Measurements from ENCODE around the gene RHOBTB3. TPM values are rescaled to one million over a fixed set of nuclear protein-coding genes. Genes with fewer than 3 reads are reported as not detected.
A peak's percentile ranks its signal among the peaks of the same experiment; 100 is the strongest.
"Not testable (repeated sequence)": the region's sequence is repeated elsewhere in the genome, so short reads cannot be mapped to it uniquely, and the experiment has no call there.

The RHOBTB3 gene
- total and polyA plus RNA-seq, 2 experiments from 2014 or later, result 147 to 202 TPM

DNA sequence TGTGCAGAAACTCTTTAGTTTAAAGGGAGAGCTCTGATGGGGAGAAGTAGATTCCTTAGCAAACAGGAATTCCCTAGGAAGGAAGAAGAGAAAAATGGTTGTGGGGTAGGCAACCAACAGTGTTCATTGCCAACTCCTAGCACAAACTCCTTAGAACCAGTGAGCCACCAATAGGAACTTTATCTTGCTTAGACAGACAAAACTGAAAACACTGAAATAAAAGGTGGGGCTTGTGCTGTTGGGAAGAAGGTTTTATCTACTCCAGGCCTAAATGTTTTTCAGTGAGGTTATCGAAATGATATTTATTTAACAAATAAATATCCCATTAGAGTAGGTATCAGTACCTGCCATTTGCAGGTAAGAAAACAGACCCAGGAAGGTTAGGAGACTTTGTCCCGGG lies 99.1 kb downstream of the RHOBTB3 start:
- no peaks in the 10 kb centered on the region for H3K9me2 ChIP-seq (ENCODE audit: insufficient read depth)
- no peaks in the 10 kb centered on the region for H3K27me3 ChIP-seq (replicated peaks; ENCODE audit: insufficient read depth)
- TF ChIP-seq EZH2phosphoT487 (IDR thresholded peaks at IDR 0.05; ENCODE audit: insufficient read depth, low read depth), result no peak
- no peak for TF ChIP-seq EZH2 (IDR thresholded peaks at IDR 0.05; ENCODE audit: insufficient read depth, poor library complexity, severe bottlenecking)
- in situ Hi-C loops (cut with MboI), result no loop called here
- H3K4me3 ChIP-seq, result no peak overlapping the region
- H2AFZ ChIP-seq, result no peak overlapping the region
- H4K20me1 ChIP-seq (ENCODE audit: insufficient read depth), result no peaks in the 10 kb centered on the region
- H3K27ac ChIP-seq, result no peak overlapping the region
- peaks cover 6% of the 10 kb centered on the region; the same call in 1 of the 2 replicates for H3K4me1 ChIP-seq (ENCODE audit: insufficient read depth)
- WGBS, 2 experiments (ENCODE audit: low coverage in 1 of 2, low lambda C conversion rate in 2 of 2, missing lambda C conversion rate in 2 of 2), result 83 to 98% methylated on average over 2 of the region's 2 CpGs
- H3F3A ChIP-seq (ENCODE audit: insufficient read depth), result 0 out of 2 replicates have a peak, but pooled peaks cover 6% of the 10 kb centered on the region
- no peaks in the 10 kb centered on the region for H3K36me3 ChIP-seq (ENCODE audit: low read depth)
- no peaks in the 10 kb centered on the region for H3K79me2 ChIP-seq (ENCODE audit: insufficient read depth)
- DNase-seq, result no peak
- H3K9ac ChIP-seq, result no peak overlapping the region
- H3K9me3 ChIP-seq (ENCODE audit: low read depth), result no peaks in the 10 kb centered on the region
- no peak overlapping the region for H3K4me2 ChIP-seq (ENCODE audit: unreplicated experiment)

DNA sequence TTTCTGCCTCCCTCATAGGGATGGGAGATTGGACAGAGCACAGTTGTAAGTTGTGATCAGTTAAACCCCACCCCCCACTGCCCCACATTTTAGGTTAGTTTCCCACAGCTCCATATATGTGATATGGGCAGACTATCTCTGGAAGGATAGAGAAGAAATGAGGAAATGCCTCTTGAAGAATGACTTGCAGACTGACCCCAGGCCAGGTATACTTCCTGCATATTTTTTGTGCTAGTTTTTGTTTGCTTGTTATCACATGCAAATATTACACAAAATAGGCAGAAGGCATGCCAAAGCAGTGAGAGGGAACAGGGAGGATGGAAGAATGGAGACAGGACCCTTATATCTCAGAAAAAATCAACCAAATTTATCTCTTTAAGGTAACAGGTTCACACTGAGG lies 101.5 kb downstream of the RHOBTB3 start:
- Histone ChIP-seq H3K4me2 (ENCODE audit: unreplicated experiment) (no peak overlapping the region), H3K4me1 (ENCODE audit: insufficient read depth) (peaks cover 24% of the 10 kb centered on the region), H3K9ac (no peak overlapping the region), H3K27me3 (replicated peaks; ENCODE audit: insufficient read depth) (no peaks in the 10 kb centered on the region), H3F3A (ENCODE audit: insufficient read depth) (peaks cover 19% of the 10 kb centered on the region), H2AFZ (no peak overlapping the region), H3K9me2 (ENCODE audit: insufficient read depth) (no peaks in the 10 kb centered on the region), H3K9me3 (ENCODE audit: low read depth) (no peaks in the 10 kb centered on the region), H3K36me3 (ENCODE audit: low read depth) (no peaks in the 10 kb centered on the region), H3K27ac (no peak overlapping the region), H4K20me1 (ENCODE audit: insufficient read depth) (no peaks in the 10 kb centered on the region), H3K4me3 (no peak overlapping the region), H3K79me2 (ENCODE audit: insufficient read depth) (no peaks in the 10 kb centered on the region)
- no peak for DNase-seq
- in situ Hi-C loops (cut with MboI), result no loop called here
- no peak for TF ChIP-seq EZH2 (IDR thresholded peaks at IDR 0.05; ENCODE audit: insufficient read depth, poor library complexity, severe bottlenecking)
- no peak for TF ChIP-seq EZH2phosphoT487 (IDR thresholded peaks at IDR 0.05; ENCODE audit: insufficient read depth, low read depth)

DNA sequence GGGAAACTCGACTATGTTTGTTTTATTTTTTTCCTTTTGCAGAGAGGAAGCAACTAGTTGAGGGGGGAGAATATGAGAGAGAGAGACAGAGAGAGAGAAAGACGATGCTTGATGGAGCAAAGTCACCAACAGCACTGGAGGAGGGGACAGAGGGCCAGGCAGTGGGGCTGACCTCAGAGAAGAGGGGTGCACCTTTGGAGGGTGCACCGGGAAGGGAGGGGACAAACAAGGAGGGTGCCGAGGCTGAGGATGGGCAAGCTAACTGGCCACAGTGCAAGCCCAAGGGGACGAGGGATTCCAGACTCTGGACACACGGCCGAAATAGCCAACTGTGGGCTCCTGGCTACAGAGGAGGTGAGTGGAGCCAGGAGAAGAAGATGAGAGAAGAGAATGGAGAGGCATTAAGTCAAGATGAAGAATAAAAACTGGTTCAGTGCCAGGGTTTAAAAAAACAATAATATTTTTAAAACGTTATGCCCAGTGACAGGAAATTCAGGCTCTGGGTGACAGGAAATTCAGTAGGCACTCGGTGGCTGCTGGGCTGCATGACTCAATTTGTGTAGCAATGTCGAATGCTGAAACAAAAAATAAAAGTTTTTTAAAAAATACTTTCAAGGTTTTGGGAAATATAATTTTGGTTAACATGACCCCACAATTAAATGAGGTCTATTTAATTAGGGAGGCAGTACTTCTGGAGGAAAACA lies 104.7 kb downstream of the RHOBTB3 start:
- in situ Hi-C loops (cut with MboI), result no loop called here
- Histone ChIP-seq H3K9ac (peak overlapping the region; percentile 95), H3K9me2 (ENCODE audit: insufficient read depth) (no peaks in the 10 kb centered on the region), H2AFZ (peak overlapping the region; percentile 57), H3F3A (ENCODE audit: insufficient read depth) (peaks cover 20% of the 10 kb centered on the region), H3K79me2 (ENCODE audit: insufficient read depth) (no peaks in the 10 kb centered on the region), H3K4me2 (ENCODE audit: unreplicated experiment) (peak overlapping the region; percentile 99), H3K4me1 (ENCODE audit: insufficient read depth) (peaks cover 24% of the 10 kb centered on the region), H3K27me3 (replicated peaks; ENCODE audit: insufficient read depth) (no peaks in the 10 kb centered on the region), H3K36me3 (ENCODE audit: low read depth) (no peaks in the 10 kb centered on the region), H3K4me3 (peak overlapping the region; percentile 91), H3K27ac (peak overlapping the region; percentile 96), H4K20me1 (ENCODE audit: insufficient read depth) (no peaks in the 10 kb centered on the region), H3K9me3 (ENCODE audit: low read depth) (no peaks in the 10 kb centered on the region)
- DNase-seq, result peak; percentile 59
- no peak for TF ChIP-seq EZH2 (IDR thresholded peaks at IDR 0.05; ENCODE audit: insufficient read depth, poor library complexity, severe bottlenecking)
- no peak for TF ChIP-seq EZH2phosphoT487 (IDR thresholded peaks at IDR 0.05; ENCODE audit: insufficient read depth, low read depth)
- 22 to 32% methylated on average over 10 of the region's 10 CpGs for WGBS, 2 experiments (ENCODE audit: low coverage in 1 of 2, low lambda C conversion rate in 2 of 2, missing lambda C conversion rate in 2 of 2)

DNA sequence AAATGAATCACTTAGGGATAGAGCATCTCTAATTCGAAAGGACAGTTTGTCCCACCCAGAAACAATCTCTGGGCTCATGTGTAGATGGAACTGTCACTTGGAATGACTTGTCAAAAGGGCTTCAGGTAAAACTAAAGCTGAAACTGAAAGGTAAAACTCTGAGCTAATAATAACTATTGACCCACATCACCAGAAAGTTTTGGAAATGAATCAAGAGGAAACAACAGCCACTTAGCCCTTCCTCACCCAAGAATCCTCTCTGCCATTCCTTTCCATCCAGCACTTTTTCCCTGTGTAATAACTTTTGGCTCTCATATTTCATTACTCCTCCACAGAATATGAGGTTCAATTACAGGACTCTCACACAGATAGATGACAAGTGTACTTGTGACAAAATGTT lies 105.4 kb downstream of the RHOBTB3 start:
- in situ Hi-C loops (cut with MboI), result no loop called here
- Histone ChIP-seq H3K4me1 (ENCODE audit: insufficient read depth) (peaks cover 31% of the 10 kb centered on the region), H3K27ac (peak overlapping the region; percentile 96), H3K9ac (peak overlapping the region; percentile 95; the same call in 1 of the 2 replicates), H3F3A (ENCODE audit: insufficient read depth) (peaks cover 27% of the 10 kb centered on the region), H3K9me2 (ENCODE audit: insufficient read depth) (no peaks in the 10 kb centered on the region), H2AFZ (no peak overlapping the region), H4K20me1 (ENCODE audit: insufficient read depth) (no peaks in the 10 kb centered on the region), H3K4me2 (ENCODE audit: unreplicated experiment) (peak overlapping the region; percentile 99), H3K36me3 (ENCODE audit: low read depth) (no peaks in the 10 kb centered on the region), H3K4me3 (peak overlapping the region; percentile 91), H3K79me2 (ENCODE audit: insufficient read depth) (no peaks in the 10 kb centered on the region), H3K9me3 (ENCODE audit: low read depth) (no peaks in the 10 kb centered on the region), H3K27me3 (replicated peaks; ENCODE audit: insufficient read depth) (no peaks in the 10 kb centered on the region)
- 88 to 100% methylated on average over 1 of the region's 1 CpG for WGBS, 2 experiments (ENCODE audit: low coverage in 1 of 2, low lambda C conversion rate in 2 of 2, missing lambda C conversion rate in 2 of 2)
- no peak for DNase-seq
- TF ChIP-seq EZH2 (IDR thresholded peaks at IDR 0.05; ENCODE audit: insufficient read depth, poor library complexity, severe bottlenecking) (no peak), EZH2phosphoT487 (IDR thresholded peaks at IDR 0.05; ENCODE audit: insufficient read depth, low read depth) (no peak)

GRCh38 chr5:95836971-95837370 lies 105.8 kb downstream of the RHOBTB3 start:
- H3K4me2 ChIP-seq (ENCODE audit: unreplicated experiment); in situ Hi-C loops (cut with MboI); H2AFZ ChIP-seq; H4K20me1 ChIP-seq (ENCODE audit: insufficient read depth); DNase-seq; H3K79me2 ChIP-seq (ENCODE audit: insufficient read depth); H3K9me3 ChIP-seq (ENCODE audit: low read depth); H3K9ac ChIP-seq; H3K36me3 ChIP-seq (ENCODE audit: low read depth); H3K9me2 ChIP-seq (ENCODE audit: insufficient read depth); H3K4me3 ChIP-seq; H3K27me3 ChIP-seq (replicated peaks; ENCODE audit: insufficient read depth): not testable (repeated sequence)
- peaks cover 34% of the 10 kb centered on the region for H3K4me1 ChIP-seq (ENCODE audit: insufficient read depth)
- H3F3A ChIP-seq (ENCODE audit: insufficient read depth), result peaks cover 29% of the 10 kb centered on the region
- WGBS, 2 experiments (ENCODE audit: low coverage in 1 of 2, low lambda C conversion rate in 2 of 2, missing lambda C conversion rate in 2 of 2), result 96 to 98% methylated on average over 4 of the region's 4 CpGs
- peak overlapping the region; percentile 96 for H3K27ac ChIP-seq
